NCI-H2227 treated with DMSO at 0.1 percent for 48 hours (cell line): Measurements from ENCODE around the gene KIAA0232.

Experiments
- DNase-seq: peaks from one replicate; lab custom pipeline; 2025; lab: John Stamatoyannopoulos, UW

KIAA0232 gene

GRCh38 chr4:6782147-6782845 lies at the start of gene KIAA0232:
Gene KIAA0232, plus strand, starts transcription at chr4:6782727. Its CDS starts 41,727 bp downstream, at chr4:6824454.
- DNase-seq: peak; percentile 65

GRCh38 chr4:6733358-6734164 lies 49.0 kb upstream of the KIAA0232 start:
- no peak for DNase-seq

GRCh38 chr4:6734165-6734786 lies 48.3 kb upstream of the KIAA0232 start:
- DNase-seq: no peak

- no peak for DNase-seq
These were observed 42.6 kb upstream of the KIAA0232 start for GRCh38 chr4:6739920-6740319.

GRCh38 chr4:6740347-6740746 lies 42.2 kb upstream of the KIAA0232 start:
- no peak for DNase-seq

GRCh38 chr4:6742507-6742906 lies 40.0 kb upstream of the KIAA0232 start:
- no peak for DNase-seq

GRCh38 chr4:6742989-6743388 lies 39.5 kb upstream of the KIAA0232 start:
- no peak for DNase-seq

- no peak for DNase-seq
These were observed 35.7 kb upstream of the KIAA0232 start for GRCh38 chr4:6746721-6747293.

GRCh38 chr4:6747294-6748051 lies 35.1 kb upstream of the KIAA0232 start:
- DNase-seq: no peak

GRCh38 chr4:6748286-6748685 lies 34.2 kb upstream of the KIAA0232 start:
- DNase-seq: no peak

GRCh38 chr4:6749340-6750171 lies 33.0 kb upstream of the KIAA0232 start:
- no peak for DNase-seq

GRCh38 chr4:6750286-6751221 lies 32.0 kb upstream of the KIAA0232 start:
- DNase-seq: no peak

- no peak for DNase-seq
These were observed 30.7 kb upstream of the KIAA0232 start for GRCh38 chr4:6751611-6752485.

GRCh38 chr4:6752486-6752829 lies 30.1 kb upstream of the KIAA0232 start:
- no peak for DNase-seq

GRCh38 chr4:6753103-6753560 lies 29.4 kb upstream of the KIAA0232 start:
- no peak for DNase-seq

GRCh38 chr4:6753891-6754290 lies 28.6 kb upstream of the KIAA0232 start:
- no peak for DNase-seq

GRCh38 chr4:6754481-6755087 lies 27.9 kb upstream of the KIAA0232 start:
- DNase-seq: no peak

- no peak for DNase-seq
These were observed 27.3 kb upstream of the KIAA0232 start for GRCh38 chr4:6755088-6755753.
